GM19099 (cell line): Measurements from ENCODE around the gene L3MBTL3.

ENCODE experiments used
- POLR2A ChIP-seq: IDR thresholded peaks from 3 replicates; pipeline ENCODE4 v1.6.1; 2011; ENCODE audit warnings: low read depth; ENCODE audit not compliant: insufficient read length; ENCODE audit errors: extremely low read depth

The L3MBTL3 gene

DNA sequence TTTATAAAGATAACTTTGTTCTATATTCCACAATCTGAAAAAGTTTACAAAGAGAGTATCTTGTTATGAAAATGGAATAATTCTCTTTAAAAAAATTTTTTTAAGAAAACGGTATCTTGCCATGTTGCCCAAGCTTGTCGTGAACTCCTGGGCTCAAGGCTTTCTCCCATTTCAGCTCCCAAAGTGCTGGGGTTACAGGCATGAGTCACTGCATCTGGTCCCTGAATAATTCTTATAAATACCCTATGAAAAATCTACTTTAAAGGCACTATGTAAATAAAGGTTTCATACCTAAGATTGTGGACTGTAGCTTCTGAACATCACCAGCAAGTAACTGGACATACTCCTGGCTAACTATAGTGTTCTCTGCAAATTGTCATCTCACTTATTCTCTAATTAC lies 144.0 kb downstream of the L3MBTL3 start:
- TF ChIP-seq POLR2A, result no peak

DNA sequence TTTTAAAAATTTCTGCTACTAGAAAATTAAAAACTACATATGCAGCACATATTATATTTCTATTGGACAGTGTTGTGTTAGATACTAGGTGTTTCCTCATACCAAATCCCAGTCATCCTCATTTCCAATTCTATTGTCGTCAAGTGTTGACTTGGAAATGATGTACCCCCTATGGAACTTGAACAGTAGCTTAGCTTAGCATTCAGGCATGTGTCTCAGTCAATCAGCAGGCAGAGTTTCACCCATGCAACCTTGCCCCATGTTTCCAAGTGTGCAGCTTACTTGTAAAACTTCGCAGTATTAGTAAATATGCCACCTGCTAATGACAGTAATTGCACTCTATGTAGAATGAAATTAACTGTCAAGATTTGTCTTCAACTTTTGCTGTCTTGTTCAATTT lies 144.9 kb downstream of the L3MBTL3 start:
- no peak for TF ChIP-seq POLR2A

DNA sequence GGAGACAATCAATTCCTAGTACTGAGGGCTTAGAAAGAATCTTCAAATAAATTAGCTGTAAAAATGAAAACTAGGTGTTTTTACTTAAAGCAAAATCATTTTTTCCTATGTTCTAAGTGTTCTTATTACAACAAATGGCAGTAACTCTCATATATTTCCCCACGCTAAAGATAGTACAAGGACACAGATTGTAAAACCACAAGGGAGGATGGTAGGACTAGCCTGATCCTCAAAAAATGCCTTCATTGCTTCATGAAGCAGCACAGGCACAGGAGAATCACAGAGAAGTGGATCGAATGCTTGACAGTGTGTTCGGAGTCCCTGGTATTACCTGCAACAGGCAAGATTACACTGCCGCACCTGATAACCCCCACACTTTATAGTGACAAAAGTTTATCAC lies 145.9 kb downstream of the L3MBTL3 start:
- no peak for TF ChIP-seq POLR2A

DNA sequence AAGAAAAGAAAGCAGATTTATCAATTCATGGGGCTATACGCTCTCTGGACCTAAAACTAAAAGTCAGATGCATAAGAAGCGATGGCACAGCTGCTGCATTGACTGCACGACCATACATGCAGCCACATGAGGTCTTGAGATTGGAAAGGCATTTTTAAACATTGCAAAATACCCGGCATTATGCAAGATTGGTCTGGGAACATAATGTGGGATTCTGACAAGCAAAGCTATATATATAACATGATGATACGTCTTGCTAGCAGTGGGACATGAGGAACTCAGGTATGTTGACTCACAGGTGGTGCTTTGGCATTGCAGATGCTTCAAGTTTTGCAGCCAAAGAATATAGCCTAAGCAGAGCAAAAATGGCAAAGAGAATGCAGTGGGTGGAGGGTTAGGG lies 149.3 kb downstream of the L3MBTL3 start:
- TF ChIP-seq POLR2A, result no peak

DNA sequence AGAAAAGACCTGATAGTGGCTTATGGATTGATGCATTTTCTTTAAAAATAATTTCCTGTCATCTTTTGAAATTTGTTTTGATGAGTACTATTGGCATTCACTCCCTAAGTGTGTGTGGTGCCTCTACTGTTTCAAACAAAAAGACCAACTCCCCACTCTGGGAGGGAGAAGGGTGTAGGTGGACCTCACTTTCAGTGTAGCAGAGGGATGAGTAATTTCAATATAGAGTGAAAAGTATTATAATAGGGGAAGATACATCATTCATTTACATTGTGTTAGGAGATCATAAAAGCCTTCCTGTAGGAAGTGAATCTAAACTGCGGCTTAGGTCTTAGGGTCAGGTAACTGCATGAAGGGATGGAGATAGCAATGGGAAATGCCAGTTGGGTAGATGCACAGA lies 158.0 kb downstream of the L3MBTL3 start:
- no peak for TF ChIP-seq POLR2A

DNA sequence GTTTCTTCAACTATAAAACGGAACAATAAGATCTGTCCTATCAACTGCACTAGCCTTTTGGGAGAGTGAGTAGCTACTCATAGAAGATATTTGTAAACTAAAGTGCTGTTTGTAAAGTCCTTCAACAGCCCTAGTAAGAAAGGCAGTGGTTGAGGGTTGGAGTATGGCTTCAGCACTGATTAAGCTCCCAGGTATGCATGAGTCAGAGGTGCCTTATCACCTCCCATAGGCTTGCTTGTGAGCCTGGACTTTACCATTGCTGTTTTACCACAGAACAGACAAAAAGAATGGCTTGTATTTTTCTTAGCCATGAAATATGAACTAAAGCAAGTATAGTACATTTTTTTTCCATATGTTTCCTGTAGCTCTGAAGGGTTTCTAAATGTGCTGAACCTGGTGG lies 160.3 kb downstream of the L3MBTL3 start:
- TF ChIP-seq POLR2A, result no peak

DNA sequence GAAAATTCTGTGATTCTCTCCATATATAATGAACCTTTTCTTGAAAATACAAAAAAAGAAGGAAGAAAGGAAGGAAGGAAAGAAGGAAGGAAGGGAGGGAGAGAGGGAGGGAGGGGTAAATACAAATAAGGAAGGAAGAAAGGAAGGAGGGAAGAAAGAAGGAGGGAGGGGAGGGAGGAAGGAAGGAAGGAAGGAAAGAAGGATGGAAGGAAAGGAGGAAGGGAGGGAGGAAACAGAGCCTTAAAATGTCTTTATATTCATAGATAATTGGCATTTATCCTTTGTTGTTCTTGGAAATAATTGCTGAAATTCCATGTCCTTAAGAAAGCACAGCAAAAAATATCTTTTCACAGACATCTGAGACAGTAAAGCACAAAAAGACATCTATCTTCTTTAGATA lies 164.1 kb downstream of the L3MBTL3 start:
- no peak for TF ChIP-seq POLR2A

DNA sequence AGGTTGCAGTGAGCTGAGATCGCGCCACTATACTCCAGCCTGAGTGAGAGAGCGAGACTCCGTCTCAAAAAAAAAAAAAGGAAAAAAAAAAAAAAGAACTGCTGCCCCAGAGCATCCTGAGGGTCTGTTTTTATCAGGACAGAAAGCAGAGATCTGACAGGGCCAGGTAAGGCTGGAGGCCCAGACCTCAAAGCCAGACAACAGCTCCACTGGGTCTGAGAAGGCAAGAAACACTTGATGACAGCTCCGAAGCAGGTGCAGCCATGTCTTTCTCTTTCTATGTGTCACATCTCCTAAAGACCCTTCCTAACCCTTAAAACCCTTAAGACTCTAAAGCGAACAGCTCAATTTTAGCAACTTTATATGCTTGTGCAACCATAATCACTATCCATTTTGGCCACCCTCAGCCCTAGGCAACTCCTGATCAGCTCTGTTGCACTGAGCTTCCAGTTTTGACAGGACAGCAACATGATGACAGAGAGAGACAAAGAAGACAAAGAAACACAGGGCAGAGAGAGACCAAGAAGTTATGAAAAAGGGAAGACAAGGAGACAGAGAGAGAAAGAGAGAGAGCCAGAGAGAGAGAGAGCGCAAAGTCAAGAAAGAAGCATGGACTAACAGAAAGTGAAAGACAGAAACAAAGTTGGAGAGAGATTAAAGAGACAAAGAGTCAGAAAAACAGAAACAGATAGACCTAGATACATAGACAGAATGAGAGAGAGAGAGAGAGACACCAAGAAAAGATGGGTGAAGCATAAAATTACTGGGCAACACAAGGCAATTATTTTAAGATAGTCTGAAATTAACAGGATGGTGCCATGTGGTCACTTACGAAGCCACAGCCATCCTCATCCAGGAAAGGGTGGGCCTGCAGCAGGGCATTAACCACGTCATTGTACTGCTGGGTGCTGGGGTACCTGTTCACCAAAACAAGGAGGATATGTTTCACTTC lies 165.2 kb downstream of the L3MBTL3 start:
- no peak for TF ChIP-seq POLR2A

DNA sequence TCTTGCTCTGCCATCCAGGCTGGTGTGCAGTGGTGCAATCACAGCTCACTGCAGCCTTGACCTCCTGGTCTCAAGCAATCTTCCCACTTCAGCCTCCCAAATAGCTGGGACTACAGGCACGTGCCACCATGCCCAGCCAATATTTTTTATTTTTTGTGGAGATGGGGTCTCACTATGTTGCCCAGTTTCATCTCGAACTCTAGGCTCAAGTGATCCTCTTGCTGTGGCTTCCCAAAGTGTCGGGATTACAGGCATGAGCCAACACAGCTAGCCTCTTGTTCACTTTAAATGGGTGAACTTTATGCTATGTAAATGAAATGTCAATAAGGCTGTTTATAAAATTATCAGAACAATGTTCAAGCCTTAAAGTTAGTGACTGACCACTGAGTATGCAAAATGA lies 167.3 kb downstream of the L3MBTL3 start:
- TF ChIP-seq POLR2A, result no peak

DNA sequence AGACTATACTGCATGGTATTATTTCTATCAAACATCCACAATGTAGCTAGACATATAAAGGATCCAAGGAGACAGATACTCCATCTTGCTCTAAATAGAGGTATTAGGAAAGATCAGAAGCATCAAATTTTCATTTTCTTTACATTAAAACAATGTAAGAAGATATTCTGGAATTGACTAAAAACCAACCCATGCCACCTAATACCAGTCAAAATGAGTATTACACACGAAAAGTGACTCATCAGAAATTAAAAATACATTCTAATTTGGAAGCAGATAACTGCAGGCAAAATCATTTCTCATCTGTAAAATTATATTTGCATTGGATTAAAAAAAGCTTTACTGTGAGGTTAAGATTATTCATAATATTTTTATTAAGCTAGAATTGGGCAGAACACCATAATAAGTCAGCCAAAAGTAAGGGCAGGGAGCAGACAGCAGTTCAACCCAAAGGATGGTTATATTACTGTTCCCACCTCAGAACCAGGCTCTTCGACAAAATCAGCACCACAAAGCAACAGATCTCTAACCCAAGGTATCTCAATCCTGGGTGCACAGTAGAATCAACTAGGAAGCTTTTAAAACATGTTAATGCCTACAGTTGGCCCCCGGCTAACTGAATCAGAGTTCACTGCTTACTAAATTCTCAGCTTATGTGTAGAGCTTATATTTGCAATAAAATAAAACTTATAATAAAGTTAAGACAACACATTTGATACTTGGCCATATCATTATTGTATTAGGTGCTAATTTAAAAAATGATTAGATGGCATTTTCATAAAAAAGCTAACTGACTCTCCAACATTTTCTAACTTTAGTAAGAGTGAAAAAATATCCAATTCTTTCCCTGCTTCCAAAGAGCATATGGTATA lies 169.2 kb downstream of the L3MBTL3 start:
- no peak for TF ChIP-seq POLR2A

DNA sequence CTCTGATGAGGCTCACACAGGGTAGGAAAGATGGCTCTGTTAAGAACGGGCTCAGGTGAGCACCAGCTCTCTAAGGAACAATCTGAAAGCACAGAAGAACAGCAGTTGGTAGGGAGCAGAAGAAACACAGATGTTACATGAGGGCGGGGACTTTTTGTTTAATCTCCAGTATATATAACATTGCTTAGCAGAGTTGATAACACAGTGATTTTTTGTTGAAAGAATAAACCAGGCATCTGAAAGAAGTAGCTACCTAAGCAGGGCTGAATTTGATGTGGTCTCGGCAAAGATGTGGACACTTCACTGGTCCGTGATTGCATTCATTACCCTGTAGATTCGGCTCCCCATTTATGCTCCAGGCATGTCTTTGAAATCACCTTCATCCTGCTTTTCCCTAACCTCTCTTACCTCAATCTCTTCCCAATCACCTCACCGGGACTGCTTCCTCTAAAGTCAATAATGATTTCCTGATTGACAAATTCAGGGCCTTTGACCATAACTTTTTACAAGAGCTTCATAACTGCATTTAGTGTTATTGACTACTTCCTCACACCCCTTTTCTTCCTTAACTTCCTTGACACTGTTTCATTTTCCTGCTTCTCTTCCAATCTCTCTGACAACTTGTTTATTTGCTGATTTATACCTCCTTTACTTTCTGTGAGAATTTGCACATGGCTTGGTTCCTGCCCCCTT lies 170.0 kb downstream of the L3MBTL3 start:
- no peak for TF ChIP-seq POLR2A

DNA sequence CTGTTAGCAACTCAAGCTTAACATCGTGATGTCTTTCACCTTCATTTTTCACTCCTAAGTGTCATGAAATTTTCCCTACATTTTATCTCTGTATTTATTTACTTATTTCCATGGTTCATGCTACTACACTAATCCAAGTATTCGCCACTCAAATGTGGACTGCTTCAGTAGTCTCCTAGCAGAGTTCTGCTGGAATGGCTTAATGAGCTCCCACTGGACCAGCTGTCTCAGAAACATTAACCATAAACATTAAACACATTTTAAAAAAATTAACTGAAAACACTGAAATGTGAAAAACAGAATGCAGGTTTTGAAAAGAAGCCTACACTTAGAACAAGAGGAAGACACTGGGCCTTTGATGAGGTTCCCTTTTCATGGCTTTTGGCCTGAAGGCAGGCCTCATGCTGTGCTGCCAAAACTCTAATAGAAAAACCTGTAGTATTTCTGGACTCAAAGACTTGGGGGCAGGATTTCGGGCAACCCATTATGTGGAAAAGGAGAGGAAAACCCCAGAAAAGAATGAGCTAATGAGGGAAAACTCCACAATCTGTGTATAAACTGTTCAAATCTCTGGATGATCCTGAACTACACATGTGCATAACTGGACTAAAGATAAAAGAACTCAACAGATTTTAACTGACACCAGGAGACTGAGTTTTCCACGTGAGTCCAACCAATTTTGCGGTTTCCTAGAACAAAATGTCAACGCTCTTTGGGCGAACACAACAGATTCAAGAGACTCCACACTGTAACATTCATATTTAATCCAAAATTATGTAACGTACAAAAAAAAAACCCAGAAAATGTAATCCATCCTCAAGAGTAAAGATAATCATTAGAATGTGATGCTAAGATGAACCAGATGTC lies 171.4 kb downstream of the L3MBTL3 start:
- TF ChIP-seq POLR2A, result no peak
